Measurements from ENCODE around the gene DOCK7.
A peak's percentile ranks its signal among the peaks of the same experiment; 100 is the strongest.
"Not testable (repeated sequence)": the region's sequence is repeated elsewhere in the genome, so short reads cannot be mapped to it uniquely, and the experiment has no call there.

The DOCK7 gene, protein sequence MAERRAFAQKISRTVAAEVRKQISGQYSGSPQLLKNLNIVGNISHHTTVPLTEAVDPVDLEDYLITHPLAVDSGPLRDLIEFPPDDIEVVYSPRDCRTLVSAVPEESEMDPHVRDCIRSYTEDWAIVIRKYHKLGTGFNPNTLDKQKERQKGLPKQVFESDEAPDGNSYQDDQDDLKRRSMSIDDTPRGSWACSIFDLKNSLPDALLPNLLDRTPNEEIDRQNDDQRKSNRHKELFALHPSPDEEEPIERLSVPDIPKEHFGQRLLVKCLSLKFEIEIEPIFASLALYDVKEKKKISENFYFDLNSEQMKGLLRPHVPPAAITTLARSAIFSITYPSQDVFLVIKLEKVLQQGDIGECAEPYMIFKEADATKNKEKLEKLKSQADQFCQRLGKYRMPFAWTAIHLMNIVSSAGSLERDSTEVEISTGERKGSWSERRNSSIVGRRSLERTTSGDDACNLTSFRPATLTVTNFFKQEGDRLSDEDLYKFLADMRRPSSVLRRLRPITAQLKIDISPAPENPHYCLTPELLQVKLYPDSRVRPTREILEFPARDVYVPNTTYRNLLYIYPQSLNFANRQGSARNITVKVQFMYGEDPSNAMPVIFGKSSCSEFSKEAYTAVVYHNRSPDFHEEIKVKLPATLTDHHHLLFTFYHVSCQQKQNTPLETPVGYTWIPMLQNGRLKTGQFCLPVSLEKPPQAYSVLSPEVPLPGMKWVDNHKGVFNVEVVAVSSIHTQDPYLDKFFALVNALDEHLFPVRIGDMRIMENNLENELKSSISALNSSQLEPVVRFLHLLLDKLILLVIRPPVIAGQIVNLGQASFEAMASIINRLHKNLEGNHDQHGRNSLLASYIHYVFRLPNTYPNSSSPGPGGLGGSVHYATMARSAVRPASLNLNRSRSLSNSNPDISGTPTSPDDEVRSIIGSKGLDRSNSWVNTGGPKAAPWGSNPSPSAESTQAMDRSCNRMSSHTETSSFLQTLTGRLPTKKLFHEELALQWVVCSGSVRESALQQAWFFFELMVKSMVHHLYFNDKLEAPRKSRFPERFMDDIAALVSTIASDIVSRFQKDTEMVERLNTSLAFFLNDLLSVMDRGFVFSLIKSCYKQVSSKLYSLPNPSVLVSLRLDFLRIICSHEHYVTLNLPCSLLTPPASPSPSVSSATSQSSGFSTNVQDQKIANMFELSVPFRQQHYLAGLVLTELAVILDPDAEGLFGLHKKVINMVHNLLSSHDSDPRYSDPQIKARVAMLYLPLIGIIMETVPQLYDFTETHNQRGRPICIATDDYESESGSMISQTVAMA (N-terminal part only)

DNA sequence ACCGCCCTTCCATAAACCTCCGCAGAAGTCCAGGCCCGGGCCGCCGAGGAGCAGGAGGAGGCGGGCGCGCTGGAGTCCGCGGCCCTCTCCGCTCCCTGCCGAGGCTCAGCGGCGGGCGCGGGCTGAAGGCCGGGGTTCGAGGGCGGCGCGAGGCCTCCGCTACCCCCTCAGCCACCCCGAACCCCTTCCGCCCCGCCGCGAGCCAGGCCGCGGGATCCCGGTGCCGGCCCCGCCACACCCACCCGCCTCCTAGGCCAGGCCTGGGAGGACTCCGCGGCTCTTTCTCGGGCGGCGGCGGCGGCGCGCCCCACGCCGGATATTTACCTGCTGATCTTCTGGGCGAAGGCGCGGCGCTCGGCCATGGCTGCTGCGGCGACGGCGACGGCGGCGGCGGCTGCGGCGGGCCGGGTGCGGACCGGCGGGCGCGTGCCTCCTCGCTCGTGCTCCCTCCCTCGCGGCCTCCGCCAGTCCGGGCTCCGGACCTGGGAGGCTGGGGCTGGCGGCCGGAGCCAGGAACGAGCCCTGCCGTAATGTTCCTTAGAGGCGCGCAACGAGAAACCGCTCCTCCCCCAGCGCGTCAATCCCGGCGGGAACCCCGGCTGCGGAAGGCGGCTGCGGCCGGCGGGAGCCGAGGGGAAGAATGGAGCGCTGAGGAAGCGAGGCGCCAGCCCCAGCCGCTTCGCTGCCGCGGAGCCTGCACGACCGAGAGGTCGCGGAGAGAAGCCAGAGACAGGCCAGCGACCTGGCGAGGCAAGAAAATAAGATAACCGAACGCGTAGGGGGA lies at the start of gene DOCK7:
Gene DOCK7, minus strand, starts transcription at position 484 of the 784 bp plus-strand sequence. Its CDS starts 122 bp downstream, at position 362.
- H3K9me3 Mint-ChIP-seq, result no peaks in the 10 kb centered on the region
- H3K36me3 Mint-ChIP-seq, result no peaks in the 10 kb centered on the region
- peaks cover 7% of the 10 kb centered on the region for H3K4me1 Mint-ChIP-seq
- ATAC-seq, result peak; percentile 84
- peak within 1 kb of the TSS; percentile 89 for H3K4me3 Mint-ChIP-seq
- H3K27me3 Mint-ChIP-seq, result no peaks in the 10 kb centered on the region
- peak within 1 kb of the TSS; percentile 88 for H3K27ac Mint-ChIP-seq

- ATAC-seq, result no peak
- Mint-ChIP-seq H3K27me3 (peaks cover 4% of the 10 kb centered on the region), H3K27ac (no peak overlapping the region), H3K4me3 (no peak overlapping the region), H3K4me1 (peaks cover 3% of the 10 kb centered on the region), H3K9me3 (peaks cover 4% of the 10 kb centered on the region), H3K36me3 (no peaks in the 10 kb centered on the region)
Observed at GRCh38 chr1:62735491-62736171, 47.4 kb upstream of the DOCK7 start.

- Mint-ChIP-seq H3K9me3 (no peaks in the 10 kb centered on the region), H3K4me3 (no peak overlapping the region), H3K4me1 (no peaks in the 10 kb centered on the region), H3K27ac (no peak overlapping the region), H3K27me3 (peaks cover 6% of the 10 kb centered on the region), H3K36me3 (no peaks in the 10 kb centered on the region)
- no peak for ATAC-seq
Observed at GRCh38 chr1:62732331-62732730, 44.1 kb upstream of the DOCK7 start.

GRCh38 chr1:62728963-62729362 lies 40.8 kb upstream of the DOCK7 start:
- H3K36me3 Mint-ChIP-seq, result no peaks in the 10 kb centered on the region
- H3K27ac Mint-ChIP-seq, result no peak overlapping the region
- no peak for ATAC-seq
- peaks cover 8% of the 10 kb centered on the region for H3K4me1 Mint-ChIP-seq
- no peak overlapping the region for H3K4me3 Mint-ChIP-seq
- H3K9me3 Mint-ChIP-seq, result no peaks in the 10 kb centered on the region
- H3K27me3 Mint-ChIP-seq, result peaks cover 12% of the 10 kb centered on the region

DNA sequence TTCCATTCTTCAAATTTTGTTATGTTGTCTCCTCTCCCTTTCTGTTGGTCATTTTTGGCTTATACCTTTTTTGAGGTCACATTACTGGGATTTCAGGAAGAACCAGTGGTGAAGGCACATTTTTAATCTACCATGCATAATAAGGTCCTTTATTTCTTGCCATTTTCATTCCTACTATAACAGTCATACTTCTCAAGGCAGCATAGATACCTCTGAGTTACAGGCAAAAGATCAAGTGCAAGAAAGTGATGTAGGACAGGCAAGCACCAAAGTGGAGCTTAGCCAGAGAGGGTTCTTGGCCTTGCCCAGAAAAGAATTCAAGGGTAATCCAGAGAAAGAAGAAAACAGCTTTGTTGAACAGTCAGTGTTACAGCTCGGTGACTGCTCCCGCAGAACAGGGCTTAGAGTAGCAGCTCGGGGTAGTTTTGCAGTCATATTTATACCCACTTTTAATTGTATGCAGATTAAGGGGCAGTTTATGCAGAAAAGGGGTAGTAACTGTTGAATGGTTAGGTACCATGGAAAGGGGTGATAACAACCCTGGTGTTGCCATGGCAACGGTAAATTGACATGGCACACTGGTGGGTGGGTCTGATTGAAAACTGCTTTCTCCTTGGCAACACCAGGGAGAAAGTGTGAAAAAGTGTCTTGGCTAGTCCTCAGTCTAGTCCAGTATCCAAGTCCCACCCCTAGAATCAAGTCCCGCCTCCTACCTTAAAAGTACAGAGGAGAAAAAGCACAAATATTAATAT lies 39.6 kb upstream of the DOCK7 start:
- H3K27ac Mint-ChIP-seq, result no peak overlapping the region
- peaks cover 12% of the 10 kb centered on the region for H3K27me3 Mint-ChIP-seq
- ATAC-seq, result no peak
- peaks cover 9% of the 10 kb centered on the region for H3K4me1 Mint-ChIP-seq
- H3K4me3 Mint-ChIP-seq, result no peak overlapping the region
- H3K36me3 Mint-ChIP-seq, result no peaks in the 10 kb centered on the region
- no peaks in the 10 kb centered on the region for H3K9me3 Mint-ChIP-seq

DNA sequence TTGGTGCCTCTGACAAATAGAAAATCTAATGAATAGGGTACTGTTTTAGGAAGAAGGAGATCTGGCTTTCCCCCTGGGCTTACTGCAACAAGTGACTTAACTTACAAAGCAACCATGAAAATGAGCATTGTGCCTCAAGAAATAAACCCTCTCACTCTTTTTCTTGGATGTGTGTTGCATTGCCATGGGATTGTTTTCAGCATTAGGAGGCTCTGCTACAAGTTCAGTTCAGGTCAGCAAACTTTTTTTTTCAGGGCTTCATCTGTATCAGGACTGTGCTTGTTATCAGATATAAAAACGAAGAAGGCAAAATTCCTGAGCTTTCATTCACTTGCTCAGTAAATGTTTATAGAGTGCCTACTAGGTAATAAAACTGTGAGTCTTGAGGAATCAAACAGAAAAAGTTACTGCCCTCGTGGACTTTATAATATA lies 37.8 kb upstream of the DOCK7 start:
- no peak for ATAC-seq
- Mint-ChIP-seq H3K4me3 (no peak overlapping the region), H3K27ac (no peak overlapping the region), H3K9me3 (no peaks in the 10 kb centered on the region), H3K27me3 (peaks cover 12% of the 10 kb centered on the region), H3K4me1 (peaks cover 15% of the 10 kb centered on the region), H3K36me3 (no peaks in the 10 kb centered on the region)

DNA sequence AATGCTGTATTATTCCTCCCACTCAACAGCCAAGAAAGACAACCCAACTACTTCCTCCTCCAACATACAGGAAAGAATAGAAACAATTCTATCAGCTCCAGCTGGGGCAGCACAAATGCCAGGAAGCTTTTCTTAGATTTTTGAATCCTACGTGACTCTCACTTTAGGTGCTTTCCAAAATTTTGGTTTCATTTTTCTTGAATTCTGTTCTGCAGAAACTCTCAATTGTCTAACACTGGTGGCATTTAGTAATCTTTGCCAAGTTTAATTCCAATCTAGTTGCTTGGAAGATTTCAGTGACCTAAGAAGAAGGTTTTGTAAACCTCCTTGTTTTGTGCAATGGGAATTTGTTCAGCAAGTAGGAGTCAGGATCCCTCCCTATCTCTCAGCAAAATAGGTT lies 37.1 kb upstream of the DOCK7 start:
- H3K27ac Mint-ChIP-seq, result peak overlapping the region; percentile 36
- no peaks in the 10 kb centered on the region for H3K9me3 Mint-ChIP-seq
- H3K27me3 Mint-ChIP-seq, result peaks cover 12% of the 10 kb centered on the region
- peaks cover 15% of the 10 kb centered on the region for H3K4me1 Mint-ChIP-seq
- no peaks in the 10 kb centered on the region for H3K36me3 Mint-ChIP-seq
- H3K4me3 Mint-ChIP-seq, result peak overlapping the region; percentile 30
- no peak for ATAC-seq

GRCh38 chr1:62724430-62724829 lies 36.2 kb upstream of the DOCK7 start:
- H3K4me1 Mint-ChIP-seq, result peaks cover 15% of the 10 kb centered on the region

DNA sequence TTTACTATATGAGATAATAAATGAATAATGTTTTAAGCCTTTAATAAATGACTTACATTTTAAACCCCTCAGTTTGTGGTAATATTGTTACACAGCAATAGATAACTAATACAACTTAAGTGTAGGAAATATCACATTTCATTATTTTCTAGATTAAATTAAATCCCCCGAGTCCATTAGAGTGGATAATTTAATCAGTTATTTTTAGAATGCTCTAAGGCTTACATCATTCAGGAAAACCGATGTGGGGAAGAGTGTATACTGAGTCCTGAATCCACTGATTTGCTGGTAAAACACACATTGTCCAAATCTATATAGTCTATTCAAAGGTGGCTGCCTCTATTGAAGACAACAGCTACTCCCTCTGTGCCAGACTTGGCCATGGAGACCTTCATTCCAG lies 35.7 kb upstream of the DOCK7 start:
- H3K4me1 Mint-ChIP-seq, result peaks cover 15% of the 10 kb centered on the region
- ATAC-seq, result no peak
- H3K9me3 Mint-ChIP-seq, result no peaks in the 10 kb centered on the region
- H3K27ac Mint-ChIP-seq, result no peak overlapping the region
- H3K27me3 Mint-ChIP-seq, result peaks cover 12% of the 10 kb centered on the region
- no peak overlapping the region for H3K4me3 Mint-ChIP-seq
- no peaks in the 10 kb centered on the region for H3K36me3 Mint-ChIP-seq

More at GRCh38 chr1:62724430-62724829, 36.2 kb upstream of the DOCK7 start:
- peaks cover 12% of the 10 kb centered on the region for H3K27me3 Mint-ChIP-seq
- ATAC-seq, result no peak
- H3K9me3 Mint-ChIP-seq, result no peaks in the 10 kb centered on the region
- no peaks in the 10 kb centered on the region for H3K36me3 Mint-ChIP-seq
- no peak overlapping the region for H3K27ac Mint-ChIP-seq
- no peak overlapping the region for H3K4me3 Mint-ChIP-seq

- Mint-ChIP-seq H3K9me3 (no peaks in the 10 kb centered on the region), H3K4me3 (no peak overlapping the region), H3K4me1 (peaks cover 15% of the 10 kb centered on the region), H3K27ac (no peak overlapping the region), H3K36me3 (no peaks in the 10 kb centered on the region), H3K27me3 (peaks cover 11% of the 10 kb centered on the region)
- peak; percentile 93 for ATAC-seq
Observed at GRCh38 chr1:62722796-62723195, 34.6 kb upstream of the DOCK7 start.

- Mint-ChIP-seq H3K4me1 (peaks cover 15% of the 10 kb centered on the region), H3K27ac (no peak overlapping the region), H3K4me3 (no peak overlapping the region), H3K36me3 (no peaks in the 10 kb centered on the region), H3K9me3 (no peaks in the 10 kb centered on the region), H3K27me3 (no peaks in the 10 kb centered on the region)
- no peak for ATAC-seq
Observed at GRCh38 chr1:62720946-62721554, 32.9 kb upstream of the DOCK7 start.

DNA sequence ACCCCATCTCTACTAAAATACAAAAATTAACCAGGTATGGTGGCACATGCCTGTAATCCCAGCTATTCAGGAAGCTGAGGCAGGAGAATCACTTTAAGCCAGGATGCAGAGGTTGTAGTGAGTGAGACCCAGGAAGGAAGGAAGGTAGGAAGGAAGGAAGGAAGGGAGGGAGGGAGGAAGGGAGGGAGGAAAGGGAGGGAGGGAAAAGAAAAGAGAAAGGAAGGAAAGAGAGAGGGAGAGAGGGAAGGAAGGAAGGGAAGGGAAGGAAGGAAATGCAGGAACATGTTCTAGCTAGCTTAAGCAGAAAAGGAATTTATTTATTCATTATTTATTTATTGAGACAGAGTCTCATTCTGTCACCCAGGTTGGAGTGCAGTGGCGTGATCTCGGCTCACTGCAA lies 30.2 kb upstream of the DOCK7 start:
- not testable (repeated sequence) for H3K4me1 Mint-ChIP-seq, H3K4me3 Mint-ChIP-seq, H3K27ac Mint-ChIP-seq, H3K27me3 Mint-ChIP-seq, ATAC-seq, H3K9me3 Mint-ChIP-seq, H3K36me3 Mint-ChIP-seq

DNA sequence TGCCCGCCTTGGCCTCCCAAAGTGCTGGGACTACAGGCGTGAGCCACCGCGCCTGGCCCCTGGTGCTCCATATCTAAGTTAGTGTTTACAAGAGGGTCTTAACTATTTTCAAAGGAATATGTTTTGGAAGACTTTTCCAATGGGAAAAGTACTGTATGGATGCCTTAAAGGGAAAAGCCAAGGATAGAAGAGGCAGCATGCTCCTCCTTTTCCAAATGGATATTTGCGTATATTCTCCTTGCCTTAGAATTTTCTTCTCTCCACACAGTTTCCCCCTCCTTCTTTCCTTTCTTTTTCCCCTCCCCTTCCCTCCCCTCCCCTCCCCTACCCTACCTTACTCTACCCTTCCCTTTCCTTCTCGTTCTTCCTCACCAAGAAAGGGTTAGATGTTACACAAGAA lies 29.3 kb upstream of the DOCK7 start:
- H3K27me3 Mint-ChIP-seq, result no peaks in the 10 kb centered on the region
- ATAC-seq, result no peak
- no peak overlapping the region for H3K27ac Mint-ChIP-seq

More for the DNA sequence above, 29.3 kb upstream of the DOCK7 start:
- Mint-ChIP-seq H3K4me3 (no peak overlapping the region), H3K9me3 (no peaks in the 10 kb centered on the region), H3K4me1 (peaks cover 2% of the 10 kb centered on the region), H3K36me3 (no peaks in the 10 kb centered on the region)

Data from stimulated activated memory B cell treated with anti-CD40 and anti-IgM and Interleukin-4, amounts not matched to agents 10 μg/mL and 1 μg/mL and 100 μg/mL, for 72 hours (primary cell).